Measurements from ENCODE around the gene PMVK. TPM values are rescaled to one million over a fixed set of nuclear protein-coding genes. Genes with fewer than 3 reads are reported as not detected.

PMVK gene
- total RNA-seq, 1 donor from 2014 or later = 13.0 TPM

GRCh38 chr1:154967331-154967950 lies 30.9 kb upstream of the PMVK start:
- no peak for DNase-seq (ENCODE audit: low spot score)

GRCh38 chr1:154966111-154966510 lies 29.6 kb upstream of the PMVK start:
- DNase-seq (ENCODE audit: low spot score) = no peak

- DNase-seq (ENCODE audit: low spot score) = no peak
These were observed 27.8 kb upstream of the PMVK start for GRCh38 chr1:154964359-154964758.

DNA sequence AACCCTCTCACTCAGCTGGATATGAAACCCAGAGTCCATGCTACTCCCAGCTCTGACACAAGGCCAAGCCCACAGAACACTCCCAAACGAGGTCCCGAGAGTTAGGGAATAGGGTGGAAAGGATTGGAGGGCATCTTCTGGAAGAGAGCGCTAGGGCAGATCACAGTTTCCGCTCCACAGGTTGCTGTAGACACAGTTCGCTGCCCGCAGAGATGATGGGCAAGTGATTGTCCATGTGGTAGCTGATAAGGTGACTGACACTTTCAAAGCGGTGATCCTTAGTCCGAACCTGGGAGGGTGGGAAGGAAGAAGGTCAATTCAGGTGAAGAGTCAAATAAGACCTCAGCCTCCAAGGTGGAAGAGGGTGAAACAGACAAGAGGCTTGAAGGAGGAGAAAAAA lies 27.1 kb upstream of the PMVK start:
- no peak for DNase-seq (ENCODE audit: low spot score)

- no peak for DNase-seq (ENCODE audit: low spot score)
These were observed 26.3 kb upstream of the PMVK start for GRCh38 chr1:154962795-154963330.

DNA sequence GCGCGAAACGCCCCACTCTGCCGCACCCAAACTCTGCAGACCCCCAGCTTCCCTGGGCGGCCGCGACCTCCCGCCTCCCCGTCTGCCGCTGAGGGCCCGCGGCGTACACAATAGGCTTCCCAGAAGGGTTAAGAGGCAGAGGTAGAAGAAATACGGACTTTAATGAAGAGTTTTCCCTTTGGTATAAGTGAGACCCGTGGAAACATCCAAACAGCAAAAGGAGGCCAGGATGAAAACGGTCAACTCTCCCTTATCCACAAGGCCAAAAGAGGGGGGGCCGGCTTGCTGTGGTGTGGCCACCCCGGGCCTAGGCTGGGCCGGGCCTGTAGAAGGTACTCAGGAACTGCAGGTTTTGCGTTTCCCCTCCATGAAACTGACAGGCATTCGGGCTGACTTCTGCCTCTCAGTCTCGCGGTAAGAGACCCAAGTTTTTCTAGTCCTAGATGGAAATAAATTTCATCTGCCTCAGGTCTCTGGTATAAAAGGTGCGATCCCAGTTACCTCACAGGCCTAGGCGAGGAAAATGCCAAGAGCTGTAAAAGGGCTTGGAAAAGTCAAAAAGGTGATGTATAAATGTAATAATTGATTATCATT lies 25.7 kb upstream of the PMVK start:
- DNase-seq (ENCODE audit: low spot score) = peak; percentile 45

DNA sequence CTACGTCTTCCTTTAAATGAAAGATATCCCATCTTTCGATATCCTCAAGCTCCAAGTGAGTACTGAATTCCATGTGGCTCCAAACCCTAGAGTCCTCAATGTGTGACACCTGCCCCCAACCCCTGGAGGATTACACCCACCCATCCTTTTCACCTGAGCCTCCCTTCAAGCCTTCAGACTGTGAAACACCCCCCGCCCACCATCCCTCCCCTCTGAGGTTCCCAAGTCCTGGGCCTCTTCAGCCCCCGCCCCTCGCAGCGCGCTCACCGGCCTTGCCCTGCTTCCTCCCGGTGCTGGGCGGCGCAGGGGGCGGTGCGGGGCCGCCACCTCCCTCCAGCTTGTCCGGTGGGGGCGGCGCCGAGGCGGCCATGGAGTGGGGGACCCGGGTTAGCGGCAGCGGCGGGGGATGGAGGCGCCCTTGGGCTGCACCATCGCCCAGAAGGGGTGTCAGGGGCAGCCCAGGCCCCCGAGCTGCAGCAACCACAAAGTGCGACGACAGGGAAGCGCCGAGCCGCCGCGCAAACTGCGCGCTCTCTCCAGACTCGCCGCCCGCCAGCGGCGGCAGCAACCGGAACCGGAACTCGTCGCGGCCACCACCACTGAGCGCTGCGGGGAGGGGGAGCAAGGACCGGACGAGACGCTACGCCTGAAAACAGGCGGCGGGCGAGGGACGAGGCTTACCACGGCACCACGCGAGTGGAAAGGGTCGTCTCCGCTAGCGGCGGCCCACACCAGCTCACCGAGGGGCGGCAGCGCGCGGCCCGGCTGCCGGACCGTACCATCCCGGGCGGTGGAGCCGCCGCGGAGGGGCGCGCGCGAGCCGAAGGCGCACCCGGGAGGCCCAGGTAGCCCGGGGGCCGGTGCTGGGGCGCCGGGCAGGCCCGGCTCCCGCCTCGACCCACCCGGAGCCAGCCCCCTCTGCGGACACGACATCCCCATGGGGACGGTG lies 25.0 kb upstream of the PMVK start, which contains the start of gene PYGO2:
TSS of gene PYGO2 (minus strand) at position 576 of the 949 bp plus-strand sequence. CDS start at position 370, 206 bp downstream.
- DNase-seq (ENCODE audit: low spot score) = peak; percentile 89

GRCh38 chr1:154960446-154961136 lies 24.1 kb upstream of the PMVK start:
- no peak for DNase-seq (ENCODE audit: low spot score)

DNA sequence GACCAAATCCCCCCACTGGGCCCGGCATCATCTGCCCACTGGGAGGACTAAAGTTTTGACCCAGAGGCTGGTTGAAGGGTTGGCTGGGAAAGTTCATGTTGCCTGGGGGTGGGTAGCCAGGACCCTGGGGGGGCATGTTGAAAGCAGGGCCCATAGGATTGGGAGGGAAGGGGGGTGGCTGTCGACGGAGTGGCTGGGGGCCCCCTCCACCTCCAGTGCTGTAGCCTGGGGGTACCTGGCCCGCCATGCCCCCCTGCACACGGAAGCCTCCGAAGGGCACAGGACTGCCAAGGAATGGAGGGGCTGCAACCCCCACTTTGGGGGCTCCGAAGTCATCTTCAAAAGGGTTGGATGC lies 22.9 kb upstream of the PMVK start:
- DNase-seq (ENCODE audit: low spot score) = no peak

DNA sequence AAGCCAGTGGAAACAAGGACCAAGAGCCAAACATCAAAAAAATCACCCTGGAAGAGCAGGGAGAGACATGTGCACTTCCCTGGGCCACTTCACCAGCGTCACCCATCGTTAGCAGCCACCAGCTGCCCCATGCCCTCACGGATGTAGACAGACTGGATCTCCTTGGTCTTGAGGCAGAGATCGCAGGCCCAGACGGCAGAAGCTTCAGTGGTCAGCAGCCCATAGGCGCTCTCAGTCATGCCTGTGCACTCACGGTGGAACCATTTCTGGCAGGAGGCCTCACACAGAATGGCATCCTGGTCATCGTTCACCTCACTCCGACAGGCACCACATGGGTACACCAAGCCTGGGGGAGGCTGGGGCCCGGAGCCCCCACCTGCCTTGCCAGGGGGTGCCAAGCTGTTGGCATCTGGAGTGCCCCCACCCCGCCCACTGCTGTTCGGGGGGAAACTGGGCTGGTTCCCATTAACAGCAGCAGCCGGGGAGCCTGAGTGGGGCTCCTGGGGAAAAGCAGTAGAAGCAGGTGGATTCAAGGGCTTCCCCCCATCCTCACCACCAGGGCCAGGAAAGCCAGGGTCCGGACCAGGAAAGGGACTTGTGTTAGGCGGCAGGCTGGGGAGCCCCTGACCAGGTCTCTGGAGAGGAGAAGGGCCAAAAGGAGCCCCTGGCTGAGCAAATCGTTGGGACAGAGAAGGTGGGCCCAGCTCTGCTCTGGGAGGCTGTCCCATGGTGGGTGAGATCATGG lies 22.3 kb upstream of the PMVK start:
- no peak for DNase-seq (ENCODE audit: low spot score)

- DNase-seq (ENCODE audit: low spot score) = no peak
These were observed 21.5 kb upstream of the PMVK start for GRCh38 chr1:154958036-154958435.

GRCh38 chr1:154957091-154957657 lies 20.7 kb upstream of the PMVK start:
- DNase-seq (ENCODE audit: low spot score) = no peak

GRCh38 chr1:154956544-154956941 lies 20.0 kb upstream of the PMVK start:
- peak; percentile 69 for DNase-seq (ENCODE audit: low spot score)

- DNase-seq (ENCODE audit: low spot score) = peak; percentile 98
These were observed 19.4 kb upstream of the PMVK start, which contains the start of gene PBXIP1 for GRCh38 chr1:154955718-154956543. Gene PBXIP1 (minus strand): TSS chr1:154956099. CDS start chr1:154953721, 2,378 bp downstream.

GRCh38 chr1:154955039-154955717 lies 18.7 kb upstream of the PMVK start:
- DNase-seq (ENCODE audit: low spot score) = peak; percentile 72

- DNase-seq (ENCODE audit: low spot score) = no peak
These were observed 18.0 kb upstream of the PMVK start for GRCh38 chr1:154954541-154954940.

DNA sequence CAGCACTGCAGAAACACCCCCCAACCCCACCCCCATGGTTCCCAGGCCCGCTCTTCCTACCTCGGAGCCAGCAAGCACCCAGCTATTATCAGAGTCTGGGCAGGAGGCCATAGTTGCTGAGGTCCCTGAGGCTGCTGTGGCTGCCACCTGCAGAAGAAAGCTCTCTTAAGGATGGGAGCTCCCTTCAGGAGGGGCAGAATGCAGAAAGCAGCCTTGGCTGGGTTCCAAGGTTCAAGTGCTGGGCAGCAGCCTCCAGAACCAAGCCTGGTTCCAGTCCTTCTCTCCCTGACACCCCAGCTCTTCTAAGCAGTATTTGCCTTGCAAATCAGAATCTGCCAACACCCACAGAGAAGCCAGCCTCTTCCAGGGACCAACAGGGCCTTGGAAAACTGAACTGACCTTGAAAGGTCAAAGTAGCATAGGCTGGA lies 17.1 kb upstream of the PMVK start:
- no peak for DNase-seq (ENCODE audit: low spot score)

DNA sequence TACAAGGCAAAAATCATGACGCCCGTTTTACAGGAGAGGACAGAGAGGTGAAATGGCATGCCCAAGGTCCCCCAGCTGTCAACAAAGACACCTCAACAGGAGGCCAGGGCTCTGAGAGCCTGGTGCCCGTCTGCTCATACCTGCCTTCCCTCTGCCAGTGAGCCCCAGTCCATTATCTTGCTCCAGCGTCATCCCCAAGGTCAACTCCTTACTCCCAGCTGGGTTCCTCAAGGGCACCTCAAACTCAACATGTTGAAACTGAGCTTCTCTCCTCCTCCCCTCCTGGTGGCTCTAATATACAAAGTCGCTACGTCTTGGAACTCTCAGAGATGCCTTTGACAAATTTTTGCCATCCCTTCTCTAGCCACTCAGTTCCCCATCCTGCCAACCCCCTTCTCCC lies 16.1 kb upstream of the PMVK start:
- no peak for DNase-seq (ENCODE audit: low spot score)

Measured in umbilical cord (tissue), 2 donors.